Activated CD8-positive, alpha-beta T cell treated with anti-CD3 and anti-CD28 coated beads for 36 hours (primary cell): ENCODE data around the gene HLA-DOA. TPM values are rescaled to one million over a fixed set of nuclear protein-coding genes. Genes with fewer than 3 reads are reported as not detected.

ENCODE experiments used
- ATAC-seq: fragments of 200-7000 bp; cut with Tn5 transposase; one replicate; pipeline ENCODE4 v1.10.0; 2021; ENCODE audit warnings: mild to moderate bottlenecking, moderate library complexity
- CTCF ChIA-PET: fragments of 350-600 bp; sonication (Branson Sonifier 250); formaldehyde crosslinking; loops from one replicate; lab custom pipeline; 2021; ENCODE audit warnings: antibody characterized with exemption; lab: Charles Lee
- POLR2A ChIA-PET: fragments of 350-600 bp; sonication (Branson Sonifier 250); formaldehyde crosslinking; loops from one replicate; lab custom pipeline; 2021; ENCODE audit warnings: antibody characterized with exemption; lab: Charles Lee
- DNase-seq: peaks from one replicate; pipeline ENCODE4 v3.0.0-alpha.2; 2020
- H3K27ac Mint-ChIP-seq: one replicate; pipeline ENCODE4 v1.8.0; 2021; ENCODE audit warnings: mild to moderate bottlenecking, mixed read lengths
- H3K27me3 Mint-ChIP-seq: one replicate; pipeline ENCODE4 v1.8.0; 2021; ENCODE audit warnings: mixed read lengths
- H3K36me3 Mint-ChIP-seq: one replicate; pipeline ENCODE4 v1.8.0; 2021; ENCODE audit warnings: low read depth, mixed read lengths
- H3K4me1 Mint-ChIP-seq: one replicate; pipeline ENCODE4 v1.8.0; 2021; ENCODE audit warnings: low read depth, mixed read lengths
- H3K4me3 Mint-ChIP-seq: one replicate; pipeline ENCODE4 v1.8.0; 2021; ENCODE audit warnings: mild to moderate bottlenecking, moderate library complexity, mixed read lengths
- H3K9me3 Mint-ChIP-seq: one replicate; pipeline ENCODE4 v1.8.0; 2021; ENCODE audit warnings: mixed read lengths
- intact Hi-C: fragments of 100-400 bp; cut with micrococcal nuclease; formaldehyde crosslinking; loops from one replicate; pipeline ENCODE4 v1.10.0; 2022
- total RNA-seq, 2 experiments: library from RNA; stranded (reverse); gene quantifications; one replicate each; pipeline ENCODE4 v1.2.3, GENCODE V29; 2021
- TF ChIP-seq, protein P1 (sequence below): fragments of 200-600 bp; IDR thresholded peaks from one replicate; pipeline ENCODE4 v1.8.0; 2022; ENCODE audit warnings: antibody characterized with exemption, mild to moderate bottlenecking

HLA-DOA gene
- total RNA-seq, 2 experiments from 2014 or later = 6.4 to 8.1 TPM

DNA sequence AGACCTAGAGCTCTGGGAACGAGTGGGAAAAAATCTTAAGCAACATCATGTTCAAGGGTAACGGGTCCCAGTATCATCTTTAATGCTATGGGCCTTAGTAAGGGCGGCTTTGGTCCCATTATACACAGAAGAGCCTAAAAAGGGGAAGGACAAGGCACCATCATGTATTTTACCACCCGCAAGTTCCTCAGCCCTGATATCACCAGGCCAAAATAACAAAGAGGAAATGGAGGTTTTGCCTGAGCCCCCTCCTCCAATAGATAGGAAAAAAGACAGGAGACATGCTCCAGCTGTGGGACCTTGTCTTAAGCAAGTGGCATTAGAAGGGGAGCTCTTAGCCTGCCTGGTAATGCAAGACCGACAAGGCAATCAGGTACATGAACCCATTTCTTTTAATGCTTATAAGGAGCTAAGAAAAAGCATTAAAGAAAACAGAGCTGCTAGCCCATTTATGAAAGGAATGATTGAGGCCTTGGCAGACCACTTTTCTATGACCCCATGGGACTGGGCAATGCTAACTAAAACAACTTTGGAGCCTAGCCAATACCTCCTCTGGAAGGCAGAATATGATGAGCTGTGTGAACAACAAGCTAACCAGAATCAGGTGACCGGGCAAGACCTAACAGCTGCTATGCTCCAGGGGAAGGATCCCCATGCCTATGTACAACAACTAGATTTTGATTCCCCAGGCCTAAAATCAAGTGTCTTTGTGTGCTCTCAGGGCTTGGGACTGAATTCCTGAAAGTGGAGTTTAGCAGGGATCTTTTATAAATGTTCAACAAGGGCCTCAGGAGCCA is 40.8 kb upstream of the HLA-DOA start:
- ChIA-PET CTCF (interaction anchor here (0.9 to 4.8 kb wide), 8 partner anchors 9 to 97 kb away, joined by 3 to 35 read pairs (median 6); partner anchors contain the start of genes HLA-DMA and HLA-DPA1), POLR2A (no interaction called here)
- ATAC-seq (no peak), DNase-seq (no peak)
- TF ChIP-seq, protein P1, sequence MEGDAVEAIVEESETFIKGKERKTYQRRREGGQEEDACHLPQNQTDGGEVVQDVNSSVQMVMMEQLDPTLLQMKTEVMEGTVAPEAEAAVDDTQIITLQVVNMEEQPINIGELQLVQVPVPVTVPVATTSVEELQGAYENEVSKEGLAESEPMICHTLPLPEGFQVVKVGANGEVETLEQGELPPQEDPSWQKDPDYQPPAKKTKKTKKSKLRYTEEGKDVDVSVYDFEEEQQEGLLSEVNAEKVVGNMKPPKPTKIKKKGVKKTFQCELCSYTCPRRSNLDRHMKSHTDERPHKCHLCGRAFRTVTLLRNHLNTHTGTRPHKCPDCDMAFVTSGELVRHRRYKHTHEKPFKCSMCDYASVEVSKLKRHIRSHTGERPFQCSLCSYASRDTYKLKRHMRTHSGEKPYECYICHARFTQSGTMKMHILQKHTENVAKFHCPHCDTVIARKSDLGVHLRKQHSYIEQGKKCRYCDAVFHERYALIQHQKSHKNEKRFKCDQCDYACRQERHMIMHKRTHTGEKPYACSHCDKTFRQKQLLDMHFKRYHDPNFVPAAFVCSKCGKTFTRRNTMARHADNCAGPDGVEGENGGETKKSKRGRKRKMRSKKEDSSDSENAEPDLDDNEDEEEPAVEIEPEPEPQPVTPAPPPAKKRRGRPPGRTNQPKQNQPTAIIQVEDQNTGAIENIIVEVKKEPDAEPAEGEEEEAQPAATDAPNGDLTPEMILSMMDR = no peak
- Mint-ChIP-seq H3K4me1 (no peaks in the 10 kb centered on the region), H3K9me3 (no peaks in the 10 kb centered on the region), H3K36me3 (no peaks in the 10 kb centered on the region), H3K4me3 (no peak overlapping the region), H3K27ac (no peak overlapping the region), H3K27me3 (peaks cover 30% of the 10 kb centered on the region)
- intact Hi-C loops = no loop called here

GRCh38 chr6:33049323-33050013 is 40.1 kb upstream of the HLA-DOA start:
- Mint-ChIP-seq H3K4me3 (no peak overlapping the region), H3K36me3 (no peaks in the 10 kb centered on the region), H3K9me3 (no peaks in the 10 kb centered on the region), H3K4me1 (no peaks in the 10 kb centered on the region), H3K27me3 (peaks cover 30% of the 10 kb centered on the region), H3K27ac (no peak overlapping the region)
- CTCF ChIA-PET = interaction anchor here (0.6 to 4.8 kb wide), 15 partner anchors 9 to 749 kb away, joined by 3 to 35 read pairs (median 4); partner anchors contain the start of genes HLA-DMA and HLA-DPA1
- intact Hi-C loops = no loop called here
- POLR2A ChIA-PET = interaction anchor here (0.6 kb wide), 1 partner anchor 12 kb away, joined by 3 read pairs; no protein-coding TSS in a partner anchor
- no peak for DNase-seq
- TF ChIP-seq, protein P1 = no peak
- ATAC-seq = no peak

DNA sequence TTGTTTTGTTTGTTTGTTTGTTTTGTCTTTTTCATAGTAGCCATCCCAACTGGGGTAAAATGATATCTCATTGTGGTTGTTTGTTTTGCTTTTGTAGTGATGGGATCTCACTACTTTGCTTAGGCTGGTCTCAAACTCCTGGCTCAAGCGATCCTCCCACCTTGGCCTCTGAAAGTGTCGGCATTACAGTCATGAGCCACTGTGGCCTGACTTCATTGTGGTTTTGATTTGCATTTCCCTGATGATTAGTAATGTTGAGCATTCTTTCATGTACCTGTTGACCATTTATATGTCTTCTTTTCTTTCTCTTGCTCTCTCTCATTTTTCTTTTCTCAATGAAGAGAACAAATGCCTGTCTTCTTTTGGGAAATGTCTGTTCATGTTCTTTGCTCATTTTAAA is 30.8 kb upstream of the HLA-DOA start:
- H3K27ac Mint-ChIP-seq = no peak overlapping the region
- TF ChIP-seq, protein P1 = no peak
- CTCF ChIA-PET = interaction anchor here (1.2 kb wide), 1 partner anchor 10 kb away, joined by 4 read pairs; no protein-coding TSS in a partner anchor
- no peak overlapping the region for H3K4me3 Mint-ChIP-seq
- DNase-seq (no peak), ATAC-seq (no peak)
- POLR2A ChIA-PET = interaction anchor here (0.6 kb wide), 1 partner anchor 160 kb away, joined by 3 read pairs; no protein-coding TSS in a partner anchor
- peaks cover 11% of the 10 kb centered on the region for H3K27me3 Mint-ChIP-seq
- peaks cover 8% of the 10 kb centered on the region for H3K9me3 Mint-ChIP-seq
- intact Hi-C loops = no loop called here
- H3K36me3 Mint-ChIP-seq = peaks cover 4% of the 10 kb centered on the region
- H3K4me1 Mint-ChIP-seq = no peaks in the 10 kb centered on the region

GRCh38 chr6:33036535-33036934 is 27.1 kb upstream of the HLA-DOA start:
- no peak for ATAC-seq
- TF ChIP-seq, protein P1 = no peak
- DNase-seq = no peak
- Mint-ChIP-seq H3K9me3 (peaks cover 16% of the 10 kb centered on the region), H3K36me3 (peaks cover 4% of the 10 kb centered on the region), H3K27ac (no peak overlapping the region), H3K27me3 (peaks cover 19% of the 10 kb centered on the region), H3K4me1 (no peaks in the 10 kb centered on the region), H3K4me3 (no peak overlapping the region)
- intact Hi-C loops = no loop called here
- ChIA-PET POLR2A (no interaction called here), CTCF (interaction anchor here (1.0 to 2.3 kb wide), 7 partner anchors 11 to 111 kb away, joined by 3 to 8 read pairs (median 4); no protein-coding TSS in a partner anchor)
